ENCODE results near the gene NAP1L1. TPM values are rescaled to one million over a fixed set of nuclear protein-coding genes. Genes with fewer than 3 reads are reported as not detected.

Gene NAP1L1
- total RNA-seq, 1 donor from 2014 or later = 429 TPM

GRCh38 chr12:76018111-76018510 is 66.4 kb downstream of the NAP1L1 start:
- intact Hi-C loops (cut with DNase I) = no loop called here
- ATAC-seq (peak; percentile 78 to 82), DNase-seq (no peak)
- no peak overlapping the region for H3K4me3 ChIP-seq
- no peaks in the 10 kb centered on the region for H3K36me3 ChIP-seq
- peak overlapping the region; percentile 12 for H3K27ac ChIP-seq
- no peaks in the 10 kb centered on the region for H3K9me3 ChIP-seq
- no peaks in the 10 kb centered on the region for H3K27me3 ChIP-seq (ENCODE audit: low read depth)
- TF ChIP-seq CTCF (IDR thresholded peaks at IDR 0.05) = no peak
- peaks cover 17% of the 10 kb centered on the region for H3K4me1 ChIP-seq

DNA sequence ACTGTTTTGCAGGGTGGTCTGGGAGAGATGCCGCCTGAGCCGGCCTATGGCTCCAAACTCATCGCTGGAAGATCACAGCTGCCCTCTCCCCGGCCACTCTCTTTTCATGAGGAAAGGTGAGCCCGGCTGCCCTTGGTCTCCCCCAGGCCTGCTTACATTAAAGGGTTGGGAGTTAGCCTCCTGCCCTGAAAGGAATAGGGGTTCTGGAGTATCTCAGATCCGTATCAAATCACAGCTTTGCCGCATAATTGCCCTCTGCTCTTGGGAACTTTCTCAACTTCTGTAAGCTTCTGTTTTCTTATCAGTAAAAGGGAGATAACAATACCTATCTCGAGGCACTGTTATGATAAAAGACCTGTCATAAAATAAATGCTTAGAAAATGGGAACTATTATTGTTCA is 70.5 kb downstream of the NAP1L1 start:
- intact Hi-C loops (cut with DNase I) = no loop called here
- H3K4me3 ChIP-seq = no peak overlapping the region
- H3K4me1 ChIP-seq = no peaks in the 10 kb centered on the region
- ATAC-seq = no peak
- DNase-seq = no peak
- H3K27ac ChIP-seq = no peak overlapping the region
- H3K27me3 ChIP-seq (ENCODE audit: low read depth) = no peaks in the 10 kb centered on the region
- no peaks in the 10 kb centered on the region for H3K36me3 ChIP-seq
- H3K9me3 ChIP-seq = no peaks in the 10 kb centered on the region
- no peak for TF ChIP-seq CTCF (IDR thresholded peaks at IDR 0.05)

- DNase-seq = no peak
- Histone ChIP-seq H3K27me3 (ENCODE audit: low read depth) (no peaks in the 10 kb centered on the region), H3K36me3 (no peaks in the 10 kb centered on the region), H3K9me3 (no peaks in the 10 kb centered on the region), H3K27ac (no peak overlapping the region), H3K4me1 (no peaks in the 10 kb centered on the region), H3K4me3 (no peak overlapping the region)
- ATAC-seq = no peak
- intact Hi-C loops (cut with DNase I) = no loop called here
- TF ChIP-seq CTCF (IDR thresholded peaks at IDR 0.05) = no peak
These were observed 70.9 kb downstream of the NAP1L1 start for GRCh38 chr12:76013603-76014002.

- H3K9me3 ChIP-seq = no peaks in the 10 kb centered on the region
- no peak for ATAC-seq
- no peaks in the 10 kb centered on the region for H3K27me3 ChIP-seq (ENCODE audit: low read depth)
- H3K4me3 ChIP-seq = no peak overlapping the region
- intact Hi-C loops (cut with DNase I) = no loop called here
- no peak for TF ChIP-seq CTCF (IDR thresholded peaks at IDR 0.05)
- no peak overlapping the region for H3K27ac ChIP-seq
- no peaks in the 10 kb centered on the region for H3K36me3 ChIP-seq
- no peak for DNase-seq
- no peaks in the 10 kb centered on the region for H3K4me1 ChIP-seq
These were observed 71.8 kb downstream of the NAP1L1 start for GRCh38 chr12:76012644-76013043.

- H3K27me3 ChIP-seq (ENCODE audit: low read depth) = no peaks in the 10 kb centered on the region
- no peak for TF ChIP-seq CTCF (IDR thresholded peaks at IDR 0.05)
- ATAC-seq (no peak), DNase-seq (no peak)
- no peaks in the 10 kb centered on the region for H3K4me1 ChIP-seq
- H3K9me3 ChIP-seq = no peaks in the 10 kb centered on the region
- H3K4me3 ChIP-seq = no peak overlapping the region
- intact Hi-C loops (cut with DNase I) = no loop called here
- H3K27ac ChIP-seq = no peak overlapping the region
- H3K36me3 ChIP-seq = no peaks in the 10 kb centered on the region
These were observed 73.6 kb downstream of the NAP1L1 start for GRCh38 chr12:76010732-76011458.

All from lower lobe of right lung (tissue), 2 donors.